HG03442 (cell line): ENCODE data around the gene PFKFB3.
"Not testable (repeated sequence)": the region's sequence is repeated elsewhere in the genome, so short reads cannot be mapped to it uniquely, and the experiment has no call there.

Experiments used
- ATAC-seq: cut with Tn5 transposase; IDR thresholded peaks from one replicate; pipeline ENCODE4 v1.9.1; 2021; ENCODE audit warnings: mild to moderate bottlenecking, moderate library complexity; ENCODE audit not compliant: unreplicated experiment

Gene PFKFB3

DNA sequence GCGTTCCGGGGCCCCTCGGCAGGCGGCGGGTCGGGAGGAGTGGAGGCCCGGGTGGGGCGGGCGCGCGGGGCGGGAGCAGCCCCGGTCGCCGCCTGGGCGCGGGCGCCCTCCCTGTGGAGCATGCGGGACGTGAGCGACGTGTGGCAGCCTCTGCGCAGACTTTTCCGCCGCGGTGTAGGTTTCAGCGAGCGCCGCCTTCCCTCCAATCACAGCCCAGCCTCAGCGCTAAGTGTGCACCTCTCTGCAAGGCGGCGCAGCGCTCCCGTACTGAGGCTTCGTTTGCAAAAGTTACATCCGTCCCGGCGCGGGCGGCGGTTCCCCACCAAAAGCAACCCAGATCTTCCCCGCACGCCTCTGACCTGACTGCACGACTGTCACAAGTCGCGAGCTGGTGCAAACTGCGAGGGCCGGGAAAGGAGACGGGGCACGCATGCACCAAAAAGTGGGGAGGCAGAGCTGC lies 1.2 kb upstream of the PFKFB3 start:
- peak; percentile 44 for ATAC-seq

DNA sequence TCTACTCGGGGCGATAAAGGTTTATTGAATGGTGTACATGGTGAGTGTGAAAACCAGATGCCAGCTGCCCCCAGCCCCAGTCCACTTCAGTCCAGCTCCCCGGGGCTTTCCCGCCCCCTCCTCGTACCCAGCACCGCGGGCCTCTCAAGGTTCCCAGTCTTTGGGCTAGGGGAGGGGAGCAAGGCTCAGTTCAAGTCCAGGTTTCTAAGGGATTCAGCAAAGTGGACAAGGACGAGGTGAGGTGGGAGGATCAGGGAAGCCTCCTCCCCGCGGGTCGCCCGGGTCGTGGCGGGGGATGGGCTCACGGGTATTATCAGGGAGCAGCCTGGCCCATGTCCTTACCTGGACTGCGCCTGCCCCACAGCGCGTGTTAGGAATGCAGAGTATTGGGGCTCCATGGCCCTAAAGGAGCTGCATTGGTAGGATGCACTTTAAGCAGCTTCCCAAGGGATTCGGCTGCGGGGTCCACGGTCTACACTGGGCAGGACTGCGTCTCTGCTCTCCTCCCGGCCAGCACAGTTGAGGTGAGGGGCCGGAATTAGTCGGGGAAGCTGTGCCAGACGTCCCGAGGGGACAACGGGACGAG lies 541 bp upstream of the PFKFB3 start:
- peak; percentile 1 for ATAC-seq

DNA sequence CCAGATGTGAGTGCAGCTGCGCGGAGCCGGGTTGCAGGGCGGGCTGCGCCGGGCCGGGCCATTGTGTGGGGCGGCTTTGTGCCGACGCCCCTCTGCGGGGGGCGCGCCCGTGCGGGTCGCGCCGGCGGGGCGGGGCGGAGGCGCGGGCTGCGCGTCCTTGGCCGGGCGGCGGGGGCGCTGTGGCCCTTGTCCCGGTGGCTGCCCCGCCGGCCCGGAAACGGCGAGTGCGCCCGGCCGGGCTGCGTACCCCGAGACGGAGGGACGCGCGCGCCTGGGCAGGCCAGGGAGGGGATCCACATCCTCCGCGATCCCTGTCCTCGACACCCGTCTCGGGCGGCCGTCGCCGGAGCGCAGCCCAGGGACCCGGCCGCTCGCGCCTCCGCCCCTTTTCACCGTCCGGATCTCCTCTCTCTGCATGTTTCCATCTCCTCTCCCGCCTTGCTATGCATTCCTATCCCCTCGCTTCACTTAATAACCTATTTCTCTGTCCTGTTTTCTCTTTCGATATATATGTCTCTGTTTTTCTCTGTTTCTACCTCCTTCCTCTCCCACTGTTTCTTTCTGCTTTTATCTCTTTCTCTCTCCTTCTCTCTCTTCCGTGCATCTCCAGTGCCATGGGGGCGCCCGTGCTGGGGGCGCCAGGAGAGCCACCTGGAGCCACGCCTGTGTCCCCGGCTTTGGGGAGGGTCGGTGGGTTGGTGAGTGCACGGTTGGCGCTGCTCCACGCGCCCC lies 765 bp downstream of the PFKFB3 start:
- ATAC-seq: peak; percentile 37

DNA sequence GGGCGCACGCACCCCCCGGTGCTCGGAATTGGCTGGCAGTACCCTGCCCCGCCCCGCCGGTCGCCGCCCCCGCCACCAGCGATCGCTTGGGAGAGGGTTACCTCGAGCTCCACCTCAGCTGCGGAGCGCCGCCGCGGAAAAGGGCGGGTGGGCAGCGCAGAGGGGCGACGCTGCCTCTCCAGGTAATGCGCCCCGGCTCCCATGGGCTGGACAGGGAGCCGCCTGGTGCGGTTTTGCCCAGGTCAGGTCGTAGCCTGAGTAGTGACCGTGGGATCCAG lies 1.3 kb downstream of the PFKFB3 start:
- no peak for ATAC-seq

DNA sequence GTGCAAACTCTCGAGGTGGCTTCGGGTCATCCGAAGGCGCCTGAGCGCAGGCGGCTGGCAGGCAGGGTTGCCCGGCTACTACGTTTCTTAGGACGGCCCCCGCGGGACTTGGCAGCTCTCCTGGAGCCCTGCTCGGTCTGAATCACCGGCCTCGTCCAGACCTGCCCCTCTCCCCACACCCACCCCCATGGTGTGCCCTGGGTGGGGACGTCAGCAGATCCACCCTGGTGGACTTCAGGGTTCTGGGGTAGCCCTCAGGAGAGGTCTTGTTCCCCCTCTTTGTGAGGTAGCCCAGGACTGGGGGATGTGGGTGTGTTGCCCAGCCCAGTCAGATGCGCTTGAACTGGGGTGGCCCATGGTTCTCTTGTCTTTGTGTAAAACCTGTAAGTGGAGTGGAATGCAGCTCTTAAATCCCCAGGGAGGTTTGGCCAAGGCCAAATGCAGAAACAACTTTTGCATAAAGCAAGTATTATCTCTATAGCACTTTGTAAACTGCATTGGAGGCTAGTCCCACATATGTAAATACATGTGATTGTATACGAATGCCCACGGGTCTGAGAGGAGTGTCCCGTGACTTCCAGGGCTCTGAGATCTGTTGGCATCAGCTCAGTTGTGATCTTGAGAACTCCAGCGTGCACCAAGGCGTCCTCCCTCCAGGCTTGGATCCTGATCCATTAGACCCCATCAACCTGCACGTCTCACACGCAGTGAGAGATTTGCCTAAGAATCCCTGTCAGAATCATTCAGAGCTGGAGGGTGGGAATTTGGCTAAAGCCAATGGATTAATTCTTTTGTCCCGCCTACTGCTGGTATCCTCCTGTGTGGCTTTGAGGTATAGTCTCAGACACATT lies 1.8 kb downstream of the PFKFB3 start:
- no peak for ATAC-seq

DNA sequence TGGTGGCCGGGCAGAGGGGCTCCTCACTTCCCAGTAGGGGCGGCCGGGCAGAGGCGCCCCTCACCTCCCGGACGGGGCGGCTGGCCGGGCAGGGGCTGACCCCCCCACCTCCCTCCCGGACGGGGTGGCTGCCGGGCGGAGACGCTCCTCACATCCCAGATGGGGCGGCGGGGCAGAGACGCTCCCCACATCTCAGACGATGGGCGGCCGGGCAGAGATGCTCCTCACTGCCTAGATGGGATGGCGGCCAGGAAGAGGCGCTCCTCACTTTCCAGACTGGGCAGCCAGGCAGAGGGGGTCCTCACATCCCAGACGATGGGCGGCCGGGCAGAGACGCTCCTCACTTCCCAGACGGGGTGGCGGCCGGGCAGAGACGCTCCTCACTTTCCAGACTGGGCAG lies 3.8 kb downstream of the PFKFB3 start:
- ATAC-seq: not testable (repeated sequence)

DNA sequence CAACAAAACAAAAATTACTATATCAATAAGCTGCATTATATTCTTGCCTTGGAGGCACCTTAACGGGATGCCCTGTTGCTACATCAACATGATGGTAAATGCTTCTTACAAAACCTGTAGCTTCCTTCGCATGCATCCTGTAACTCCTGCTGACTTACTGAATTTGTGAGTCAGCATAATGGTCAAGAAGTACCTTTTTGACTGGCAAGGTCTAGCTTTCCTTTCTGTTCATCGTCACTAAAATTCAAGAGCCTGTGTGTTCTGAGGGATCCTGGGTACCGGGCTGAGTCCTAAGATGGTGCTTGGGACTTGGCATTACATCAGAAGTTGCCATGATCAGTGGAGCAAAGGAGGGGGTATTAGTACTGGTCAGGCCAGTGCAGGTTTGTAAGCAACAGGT lies 4.9 kb downstream of the PFKFB3 start:
- ATAC-seq: no peak

DNA sequence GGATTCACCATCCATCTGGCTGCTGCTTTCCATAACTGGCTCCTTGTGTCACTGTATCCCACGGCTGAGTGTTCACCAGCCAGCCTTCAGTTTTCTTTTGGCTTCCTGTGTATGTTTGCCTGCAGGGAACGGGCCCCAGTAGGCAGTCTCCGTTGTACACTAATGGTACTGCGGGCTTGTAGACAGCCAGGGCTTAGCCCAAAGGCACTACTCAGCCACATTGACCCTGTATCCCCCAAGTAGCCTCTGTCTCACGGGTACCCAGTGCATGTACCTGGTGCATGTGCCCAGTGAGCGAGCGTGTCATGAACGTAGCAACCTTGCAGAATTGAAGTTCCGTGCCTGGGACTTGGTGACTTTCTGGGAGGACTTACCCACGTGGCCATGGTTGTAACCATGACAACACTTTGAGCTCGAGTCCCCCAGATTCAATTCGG lies 6.1 kb downstream of the PFKFB3 start:
- ATAC-seq: no peak

DNA sequence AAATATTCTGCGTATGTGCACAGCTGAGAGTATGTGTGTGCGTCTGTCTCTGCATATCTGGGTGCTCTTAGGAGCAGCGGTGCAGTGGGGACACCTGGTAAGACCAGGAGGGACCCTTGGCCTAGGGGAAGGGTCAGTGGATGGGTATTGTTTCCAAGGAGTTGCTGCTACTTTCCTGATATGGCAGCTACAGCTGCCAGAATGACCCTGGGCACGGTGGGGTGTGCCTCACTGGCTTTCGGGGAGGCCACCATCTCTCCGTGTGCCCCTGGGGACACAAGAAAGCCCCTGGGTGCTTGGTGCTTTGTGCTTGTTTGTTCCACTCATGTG lies 8.6 kb downstream of the PFKFB3 start:
- no peak for ATAC-seq

DNA sequence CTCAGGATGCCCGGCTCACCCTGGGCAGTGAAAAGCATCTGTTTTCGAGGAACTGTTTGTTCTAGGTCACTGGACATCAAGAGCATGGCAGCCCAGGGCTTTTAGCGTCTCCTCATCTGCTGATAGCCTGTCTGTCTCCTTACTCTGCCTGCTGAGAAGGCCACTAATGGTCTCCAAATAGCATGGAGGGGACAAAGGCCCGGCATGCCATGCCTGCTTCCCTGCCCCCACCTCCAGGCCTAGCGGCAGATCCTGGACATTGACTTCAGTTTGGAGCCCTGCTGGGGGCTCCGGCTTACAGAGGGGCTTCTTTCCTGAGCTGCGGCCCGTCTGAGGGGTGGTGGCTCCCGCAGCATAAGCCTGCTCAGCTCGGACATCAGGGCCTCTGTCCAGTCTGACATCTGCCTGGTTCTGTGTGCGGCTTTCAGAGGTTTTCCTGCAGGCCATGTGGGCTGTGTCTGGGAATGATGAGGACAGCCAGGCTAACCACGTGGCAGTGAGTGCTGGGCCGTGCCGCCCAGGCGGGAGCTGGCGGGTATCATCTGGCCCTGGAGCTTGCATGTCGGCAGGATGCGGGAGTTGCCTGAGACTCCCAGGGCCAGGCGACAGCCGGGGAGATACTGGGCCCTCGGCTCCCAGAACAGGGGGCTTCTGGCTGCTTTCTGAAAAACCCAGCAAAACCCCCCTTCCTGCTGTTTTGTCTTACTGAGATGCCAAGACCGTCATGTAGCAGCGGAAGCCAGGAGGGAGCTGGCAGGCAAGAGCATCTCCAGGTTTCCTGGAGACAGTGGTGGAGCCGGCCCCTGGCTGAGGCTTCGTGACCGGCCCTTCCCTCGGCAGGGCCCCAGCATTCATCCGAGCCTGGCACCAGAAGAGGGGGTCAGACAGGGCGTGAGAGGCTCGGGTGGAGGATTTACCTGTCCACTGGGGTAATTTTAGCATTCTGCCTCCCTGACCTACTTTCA lies 9.2 kb downstream of the PFKFB3 start:
- ATAC-seq: no peak

DNA sequence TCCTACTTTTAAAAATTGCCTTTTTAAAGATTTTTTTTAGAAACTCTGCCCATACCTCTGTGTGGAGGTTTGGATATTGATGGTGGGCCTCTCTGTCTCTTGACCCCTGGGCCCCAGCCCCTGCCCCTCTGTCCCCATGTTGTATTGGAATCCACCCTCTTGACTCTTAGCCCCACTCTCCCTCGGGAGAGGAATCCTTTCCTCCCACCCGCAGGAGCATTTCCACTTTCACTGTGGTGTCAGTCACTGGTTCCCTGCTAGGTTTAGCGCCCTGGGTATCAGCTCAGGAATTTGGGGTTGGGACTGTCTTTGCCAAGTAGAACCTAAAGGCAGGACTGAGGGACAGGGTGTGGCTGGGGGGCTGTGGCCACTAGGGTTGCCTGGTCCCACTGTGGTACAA lies 10.1 kb downstream of the PFKFB3 start:
- no peak for ATAC-seq

DNA sequence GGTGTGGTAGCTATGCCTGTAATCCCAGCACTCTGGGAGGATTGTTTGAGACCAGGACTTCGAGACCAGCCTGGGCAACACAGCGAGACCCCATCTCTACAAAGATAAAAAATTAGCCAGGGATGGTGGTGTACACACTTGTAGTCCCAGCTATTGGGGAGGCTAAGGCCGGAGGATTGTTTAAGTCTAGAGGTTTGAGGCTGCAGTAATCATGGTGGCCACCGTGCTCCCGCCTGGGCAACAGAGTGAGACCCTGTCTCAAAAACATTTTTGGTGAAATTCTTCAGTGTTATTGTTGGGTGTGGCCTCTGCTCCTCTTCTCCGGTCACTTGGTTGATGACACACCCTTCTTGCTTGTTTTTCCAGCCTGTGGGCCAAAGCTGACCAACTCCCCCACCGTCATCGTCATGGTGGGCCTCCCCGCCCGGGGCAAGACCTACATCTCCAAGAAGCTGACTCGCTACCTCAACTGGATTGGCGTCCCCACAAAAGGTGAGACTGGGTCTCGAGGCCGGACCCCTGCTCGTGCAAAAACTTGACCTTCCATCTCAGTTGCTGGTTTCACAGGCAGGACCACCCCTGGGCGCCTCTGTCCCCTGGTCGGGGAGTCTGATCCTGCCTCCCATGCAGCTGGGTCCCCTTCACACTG lies 10.6 kb downstream of the PFKFB3 start:
- no peak for ATAC-seq

DNA sequence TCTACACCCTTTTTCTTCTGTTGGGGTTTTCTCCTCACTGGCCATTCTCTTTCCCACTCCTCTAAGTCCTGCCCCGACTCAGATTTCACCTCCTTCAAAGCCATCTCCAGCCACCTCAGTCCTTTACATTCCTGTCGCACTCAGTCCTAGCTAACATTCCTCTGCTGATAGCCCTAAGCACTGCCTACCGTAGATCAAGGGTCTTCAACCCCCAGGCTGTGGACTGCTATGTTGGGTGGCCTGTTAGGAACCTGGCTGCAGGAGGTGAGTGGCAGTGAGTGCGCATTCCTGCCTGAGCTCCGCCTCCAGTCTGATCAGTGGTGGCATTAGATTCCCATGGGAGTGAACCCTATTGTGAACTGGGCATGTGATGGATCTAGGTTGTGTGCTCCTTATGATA lies 11.2 kb downstream of the PFKFB3 start:
- no peak for ATAC-seq

DNA sequence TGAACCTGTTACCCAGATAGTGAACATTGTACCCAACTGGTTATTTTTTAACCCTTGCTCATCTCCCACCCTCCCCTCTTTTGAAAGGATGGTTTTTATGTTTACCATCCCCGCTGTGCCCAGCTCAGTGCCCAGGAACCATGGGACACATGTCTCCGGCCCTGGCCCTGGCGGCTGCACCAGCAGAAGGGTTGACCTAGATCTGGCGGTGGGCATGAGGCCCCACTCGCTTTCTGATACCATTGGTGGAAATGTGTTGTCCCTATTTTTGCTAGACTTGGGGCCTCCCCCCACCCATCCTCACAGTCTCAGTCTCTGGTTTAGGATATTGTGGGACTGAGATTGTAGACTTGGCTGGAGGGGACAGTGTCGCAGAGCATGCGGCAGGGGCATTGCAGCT lies 11.9 kb downstream of the PFKFB3 start:
- no peak for ATAC-seq

DNA sequence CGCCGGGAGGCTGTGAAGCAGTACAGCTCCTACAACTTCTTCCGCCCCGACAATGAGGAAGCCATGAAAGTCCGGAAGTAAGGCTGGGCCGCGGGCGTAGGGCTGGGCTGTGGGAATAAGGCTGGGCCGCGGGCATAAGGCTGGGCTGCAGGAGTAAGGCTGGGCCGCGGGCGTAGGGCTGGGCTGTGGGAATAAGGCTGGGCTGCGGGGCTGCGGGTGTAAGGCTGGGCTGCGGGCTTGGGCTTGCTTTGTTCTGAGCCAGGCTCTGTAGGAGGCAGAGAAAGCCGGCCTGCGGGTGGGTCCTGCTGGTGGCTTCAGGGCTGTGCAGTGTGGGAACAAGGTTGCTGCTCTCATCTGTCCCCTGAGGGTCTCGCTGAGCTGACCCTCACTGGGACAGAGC lies 12.5 kb downstream of the PFKFB3 start:
- no peak for ATAC-seq

DNA sequence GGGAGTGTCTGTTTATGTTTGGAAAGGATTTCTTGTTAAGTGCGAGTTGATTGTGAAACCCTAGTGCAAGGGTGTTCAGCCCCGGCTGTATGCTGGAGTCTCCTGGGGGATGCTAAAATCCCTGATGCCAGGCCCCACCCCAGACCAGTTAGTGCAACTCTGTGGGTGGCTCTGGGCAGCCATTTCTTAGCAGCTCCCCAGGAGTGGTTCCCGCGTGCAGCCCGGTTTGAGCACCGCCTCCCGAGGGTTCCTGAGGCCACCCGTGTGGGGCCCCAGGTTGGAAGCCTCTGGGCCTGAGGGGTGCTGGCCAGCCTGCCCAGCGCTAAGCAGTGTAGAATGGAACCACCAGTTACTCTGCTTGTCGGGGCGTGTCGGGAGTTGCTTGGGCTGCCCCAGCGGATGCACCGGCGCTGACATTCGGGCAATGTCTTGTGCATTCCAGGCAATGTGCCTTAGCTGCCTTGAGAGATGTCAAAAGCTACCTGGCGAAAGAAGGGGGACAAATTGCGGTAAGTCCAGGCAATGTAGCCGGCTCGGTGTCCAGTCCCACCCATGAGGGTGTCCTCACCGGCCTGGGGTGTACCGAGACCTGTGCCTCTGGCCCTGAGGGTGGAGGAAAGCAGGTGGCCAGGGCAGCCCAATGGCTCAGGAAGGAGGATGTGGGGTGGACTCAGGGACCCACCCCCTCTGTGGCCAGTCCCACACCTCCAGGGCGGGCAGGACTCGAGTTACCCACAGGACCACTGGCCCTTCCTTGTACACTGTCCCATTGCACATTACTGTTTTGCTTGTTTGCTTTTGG lies 13.2 kb downstream of the PFKFB3 start:
- ATAC-seq: no peak

DNA sequence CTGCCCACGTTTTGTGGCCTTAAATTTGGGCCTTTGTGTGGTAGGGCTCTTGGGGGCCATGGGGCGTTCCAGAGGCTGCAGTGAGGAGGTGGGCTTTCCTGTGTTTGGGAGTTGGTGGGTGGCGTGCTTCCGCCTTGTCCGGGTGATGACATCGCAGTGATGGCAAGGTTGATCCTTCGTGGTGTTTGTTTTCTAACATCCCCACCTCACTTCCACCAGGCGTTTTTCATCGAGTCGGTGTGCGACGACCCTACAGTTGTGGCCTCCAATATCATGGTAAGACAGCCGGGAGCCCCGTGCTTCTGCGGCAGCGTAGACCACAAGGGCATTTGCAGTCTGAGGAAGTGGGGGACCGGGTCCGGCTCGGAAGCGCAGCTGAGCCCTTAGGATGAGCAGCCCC lies 14.2 kb downstream of the PFKFB3 start:
- no peak for ATAC-seq

DNA sequence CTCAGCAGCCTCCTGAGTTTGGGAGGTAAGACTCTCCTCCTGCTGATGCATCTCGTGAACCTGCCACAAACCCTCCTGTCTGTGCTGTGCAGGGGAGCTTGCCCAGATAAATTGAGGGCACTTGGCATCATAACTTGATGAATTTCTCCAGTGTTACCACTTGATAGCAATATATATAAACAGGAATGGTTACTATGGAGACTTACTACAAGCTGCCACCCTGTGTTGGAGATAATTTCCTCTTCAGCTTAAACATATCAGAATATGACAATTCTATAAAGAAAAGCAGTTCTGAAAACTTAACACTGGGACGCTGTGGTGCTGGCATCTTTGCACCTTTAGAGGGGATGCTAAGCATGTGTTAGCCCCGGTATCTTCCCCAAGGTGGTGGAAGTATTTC lies 14.9 kb downstream of the PFKFB3 start:
- no peak for ATAC-seq

DNA sequence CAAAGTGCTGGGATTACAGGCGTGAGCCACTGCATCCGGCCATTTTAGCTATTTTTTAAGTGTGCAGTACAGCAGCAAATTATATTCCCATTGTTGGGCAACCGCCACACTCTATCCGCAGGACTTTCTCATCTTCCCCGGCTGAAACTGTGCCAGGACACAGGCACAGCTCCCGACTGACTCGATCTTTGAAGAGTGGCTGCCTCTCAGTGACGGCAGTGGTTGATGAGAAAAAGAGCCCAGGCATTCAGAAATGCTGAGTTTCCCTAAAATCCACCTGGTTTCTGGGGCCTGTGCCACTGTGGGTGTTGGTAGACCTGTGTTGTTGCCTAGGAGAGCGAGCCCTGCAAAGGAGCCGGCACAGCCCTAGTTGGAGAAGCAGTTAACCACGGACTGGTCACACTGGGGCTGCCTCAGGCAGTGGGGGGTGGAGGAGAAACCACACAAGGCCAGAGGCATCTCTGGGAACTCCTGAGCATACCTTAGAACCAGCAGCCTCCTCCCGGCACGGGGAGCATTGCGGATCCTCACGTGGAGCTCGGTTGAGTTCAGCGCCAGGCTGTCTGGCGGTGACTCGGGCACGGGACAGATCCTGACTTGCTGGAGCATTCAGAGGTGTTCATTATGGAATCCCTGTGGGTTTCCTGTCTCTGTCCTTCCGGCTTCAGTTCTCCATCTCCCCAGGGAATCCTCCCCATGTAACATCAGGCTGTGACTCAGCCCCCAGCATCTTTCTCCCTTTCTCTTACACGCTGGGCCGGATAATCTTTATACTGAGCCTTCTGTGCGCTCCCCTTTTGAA lies 16.2 kb downstream of the PFKFB3 start:
- ATAC-seq: no peak
